Effector memory CD4-positive, alpha-beta T cell (primary cell): ENCODE measurements around the gene A4GALT.

ENCODE experiments used
- DNase-seq, 3 donors: peaks; one replicate each; pipeline ENCODE4 v3.0.0-alpha.2; 2020
- H3K27ac ChIP-seq: 2 replicates; pipeline ENCODE4 v1.7.0; 2013; ENCODE audit warnings: mild to moderate bottlenecking, low read length, moderate library complexity; ENCODE audit not compliant: insufficient read depth, poor library complexity, severe bottlenecking
- H3K27me3 ChIP-seq: replicated peaks from 2 replicates; pipeline ENCODE4 v1.7.0; 2013; ENCODE audit warnings: mild to moderate bottlenecking, low read length; ENCODE audit not compliant: insufficient read depth, control insufficient read depth, poor library complexity, severe bottlenecking
- H3K36me3 ChIP-seq: 2 replicates; pipeline ENCODE4 v1.7.0; 2013; ENCODE audit warnings: mild to moderate bottlenecking, low read length, moderate library complexity; ENCODE audit not compliant: control insufficient read depth, insufficient read depth
- H3K4me1 ChIP-seq: 2 replicates; pipeline ENCODE4 v1.7.0; 2013; ENCODE audit warnings: low read length, mild to moderate bottlenecking; ENCODE audit not compliant: control insufficient read depth, insufficient read depth, poor library complexity, severe bottlenecking
- H3K4me3 ChIP-seq: 2 replicates; pipeline ENCODE4 v1.7.0; 2013; ENCODE audit warnings: low read length, low read depth, mild to moderate bottlenecking; ENCODE audit not compliant: insufficient read depth, poor library complexity, severe bottlenecking
- H3K9me3 ChIP-seq: 2 replicates; pipeline ENCODE4 v1.7.0; 2013; ENCODE audit warnings: mild to moderate bottlenecking, low read length, moderate library complexity; ENCODE audit not compliant: control insufficient read depth

A4GALT gene

GRCh38 chr22:42695294-42695693 lies 25.4 kb downstream of the A4GALT start:
- H3K4me1 ChIP-seq = no peaks in the 10 kb centered on the region
- no peaks in the 10 kb centered on the region for H3K36me3 ChIP-seq
- no peak for DNase-seq
- no peaks in the 10 kb centered on the region for H3K27me3 ChIP-seq
- no peak overlapping the region for H3K4me3 ChIP-seq
- no peaks in the 10 kb centered on the region for H3K9me3 ChIP-seq
- no peak overlapping the region for H3K27ac ChIP-seq

- H3K27ac ChIP-seq = no peak overlapping the region
- no peaks in the 10 kb centered on the region for H3K27me3 ChIP-seq
- H3K36me3 ChIP-seq = no peaks in the 10 kb centered on the region
- DNase-seq = no peak
- no peaks in the 10 kb centered on the region for H3K4me1 ChIP-seq
- no peaks in the 10 kb centered on the region for H3K9me3 ChIP-seq
- H3K4me3 ChIP-seq = no peak overlapping the region
Observed at GRCh38 chr22:42693763-42694683, 26.6 kb downstream of the A4GALT start.

- Histone ChIP-seq H3K4me3 (no peak overlapping the region), H3K4me1 (no peaks in the 10 kb centered on the region), H3K27me3 (no peaks in the 10 kb centered on the region), H3K9me3 (no peaks in the 10 kb centered on the region), H3K36me3 (no peaks in the 10 kb centered on the region), H3K27ac (no peak overlapping the region)
- no peak for DNase-seq
Observed at GRCh38 chr22:42693055-42693762, 27.5 kb downstream of the A4GALT start.

- Histone ChIP-seq H3K36me3 (no peaks in the 10 kb centered on the region), H3K4me3 (no peak overlapping the region), H3K27ac (no peak overlapping the region), H3K9me3 (no peaks in the 10 kb centered on the region), H3K4me1 (no peaks in the 10 kb centered on the region), H3K27me3 (no peaks in the 10 kb centered on the region)
- no peak for DNase-seq
Observed at GRCh38 chr22:42692239-42693054, 28.2 kb downstream of the A4GALT start.

- Histone ChIP-seq H3K27me3 (no peaks in the 10 kb centered on the region), H3K9me3 (no peaks in the 10 kb centered on the region), H3K36me3 (no peaks in the 10 kb centered on the region), H3K4me1 (no peaks in the 10 kb centered on the region), H3K27ac (no peak overlapping the region), H3K4me3 (no peak overlapping the region)
- no peak for DNase-seq
Observed at GRCh38 chr22:42691440-42691839, 29.2 kb downstream of the A4GALT start.

- H3K27me3 ChIP-seq = no peaks in the 10 kb centered on the region
- no peaks in the 10 kb centered on the region for H3K36me3 ChIP-seq
- H3K4me1 ChIP-seq = no peaks in the 10 kb centered on the region
- H3K4me3 ChIP-seq = no peak overlapping the region
- no peak overlapping the region for H3K27ac ChIP-seq
- H3K9me3 ChIP-seq = no peaks in the 10 kb centered on the region
- no peak for DNase-seq
Observed at GRCh38 chr22:42688241-42689211, 32.1 kb downstream of the A4GALT start.

- no peaks in the 10 kb centered on the region for H3K4me1 ChIP-seq
- H3K4me3 ChIP-seq = no peak overlapping the region
- H3K27me3 ChIP-seq = no peaks in the 10 kb centered on the region
- H3K27ac ChIP-seq = no peak overlapping the region
- no peaks in the 10 kb centered on the region for H3K36me3 ChIP-seq
- no peaks in the 10 kb centered on the region for H3K9me3 ChIP-seq
- no peak for DNase-seq
Observed at GRCh38 chr22:42686756-42687491, 33.7 kb downstream of the A4GALT start.

- H3K27ac ChIP-seq = no peak overlapping the region
- no peak for DNase-seq
Observed at GRCh38 chr22:42685941-42686653, 34.6 kb downstream of the A4GALT start.

More at GRCh38 chr22:42685941-42686653, 34.6 kb downstream of the A4GALT start:
- H3K36me3 ChIP-seq = no peaks in the 10 kb centered on the region
- H3K9me3 ChIP-seq = no peaks in the 10 kb centered on the region
- H3K4me1 ChIP-seq = no peaks in the 10 kb centered on the region
- H3K27me3 ChIP-seq = no peaks in the 10 kb centered on the region
- H3K4me3 ChIP-seq = no peak overlapping the region
